Forelimb muscle (tissue), 1 donor: ENCODE measurements around the gene CTSZ. TPM values are rescaled to one million over a fixed set of nuclear protein-coding genes. Genes with fewer than 3 reads are reported as not detected.

ENCODE experiments used
- DNase-seq: peaks from one replicate; pipeline ENCODE4 v3.0.0-alpha.2; 2013; ENCODE audit warnings: low read depth
- polyA plus RNA-seq: library from polyadenylated mRNA; unstranded; fragments of 120-200 nt; gene quantifications from one replicate; pipeline ENCODE4 v1.2.1, GENCODE V29; 2013; ENCODE audit not compliant: insufficient read length

The CTSZ gene
- polyA plus RNA-seq, 1 donor, result 57.3 TPM

DNA sequence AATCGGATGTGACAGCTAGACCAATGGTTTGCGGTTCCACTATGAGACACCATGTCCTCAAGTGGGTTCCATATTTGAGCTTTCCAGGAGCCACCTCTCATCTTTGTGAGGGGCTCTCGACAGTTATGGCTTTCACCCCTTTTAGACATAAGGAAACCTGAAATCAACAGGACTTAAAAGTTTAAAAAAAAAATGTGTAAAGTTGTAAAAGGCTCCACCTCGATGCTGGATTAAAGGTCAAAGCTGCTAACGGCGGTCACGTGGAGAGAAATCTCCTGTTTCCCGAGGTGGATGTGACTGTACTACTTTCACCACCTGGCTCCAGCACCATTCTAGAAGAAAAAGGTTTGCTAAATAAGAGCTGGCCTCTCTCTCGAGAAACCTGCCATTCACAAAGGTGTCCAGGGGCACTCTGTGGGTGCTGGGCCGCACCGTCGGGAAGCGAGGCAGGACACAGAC is 24.5 kb upstream of the CTSZ start:
- no peak for DNase-seq

DNA sequence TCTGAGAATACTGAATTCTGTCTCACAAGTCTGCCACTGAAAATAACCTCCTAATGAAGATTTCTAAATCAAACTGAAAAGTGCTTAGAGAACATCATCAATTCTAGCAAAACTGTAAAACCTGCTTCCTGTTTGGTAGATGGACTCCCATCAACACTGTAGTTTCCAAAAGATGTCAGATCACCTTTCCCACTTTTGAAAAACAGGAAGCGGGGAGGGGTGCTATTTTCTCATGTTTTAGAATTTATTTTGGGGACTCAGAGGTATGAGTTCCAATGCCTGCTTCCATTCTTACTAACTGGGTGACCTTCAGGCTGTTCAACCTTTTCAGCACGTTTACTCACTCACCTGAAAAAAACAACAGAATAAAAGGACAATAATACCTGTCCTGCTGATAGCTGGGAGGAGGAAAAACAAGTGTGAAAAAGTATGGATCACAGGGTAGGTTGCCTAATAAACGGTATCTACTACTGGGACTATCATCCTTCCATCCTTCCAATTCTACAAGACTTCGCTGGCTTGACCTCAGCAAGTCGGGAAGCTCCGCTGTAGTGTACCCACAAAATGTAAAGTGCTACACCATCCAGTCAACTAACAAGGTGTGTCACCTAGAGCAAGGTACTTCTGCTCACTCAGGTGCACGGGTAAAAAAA is 24.0 kb upstream of the CTSZ start:
- no peak for DNase-seq

DNA sequence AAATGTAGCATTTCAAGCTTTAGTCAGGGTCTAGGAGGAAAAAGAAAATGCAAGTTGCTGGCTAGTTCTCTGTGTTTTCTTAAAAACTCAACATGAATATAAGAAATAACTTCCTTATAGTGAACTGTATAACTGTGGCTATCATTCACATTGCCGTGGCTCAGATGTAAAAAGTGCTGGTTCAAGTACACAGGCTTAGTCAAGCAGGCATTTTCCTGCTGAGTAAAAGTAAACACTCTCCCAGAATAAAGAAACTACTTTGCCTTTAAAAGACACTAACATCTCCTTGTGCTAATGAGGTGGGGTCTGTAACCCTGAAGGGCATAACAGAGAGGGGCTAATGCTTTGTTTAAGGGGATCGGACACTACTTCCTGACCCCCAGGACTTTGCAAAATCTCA is 21.8 kb upstream of the CTSZ start:
- no peak for DNase-seq

DNA sequence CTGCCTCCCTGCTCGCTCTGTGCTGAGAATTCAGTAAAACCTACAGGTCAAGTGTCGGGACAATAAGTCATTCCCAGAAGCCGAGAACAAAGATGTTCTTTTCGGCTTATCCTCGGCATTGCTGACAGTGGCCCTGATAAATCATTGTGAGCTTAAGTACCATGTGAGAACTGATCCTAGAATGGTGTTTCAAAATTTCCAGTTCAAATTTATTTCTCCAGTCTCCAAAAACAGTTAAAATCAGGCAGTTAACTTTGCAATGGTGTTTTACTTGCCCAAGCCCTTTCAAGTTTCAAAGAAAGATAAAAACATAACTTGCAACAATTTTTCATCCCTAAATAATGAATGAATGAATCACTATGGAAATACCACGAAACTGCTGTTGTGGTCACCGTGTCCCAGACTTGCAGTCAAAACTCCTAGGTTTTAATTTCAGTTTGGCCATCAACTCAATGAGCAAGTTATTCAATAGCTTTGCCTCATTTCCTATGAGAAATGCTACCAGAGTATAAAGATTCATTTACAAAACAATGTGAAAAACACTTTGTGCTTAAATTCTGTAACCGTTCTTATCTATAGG is 20.8 kb upstream of the CTSZ start:
- no peak for DNase-seq

DNA sequence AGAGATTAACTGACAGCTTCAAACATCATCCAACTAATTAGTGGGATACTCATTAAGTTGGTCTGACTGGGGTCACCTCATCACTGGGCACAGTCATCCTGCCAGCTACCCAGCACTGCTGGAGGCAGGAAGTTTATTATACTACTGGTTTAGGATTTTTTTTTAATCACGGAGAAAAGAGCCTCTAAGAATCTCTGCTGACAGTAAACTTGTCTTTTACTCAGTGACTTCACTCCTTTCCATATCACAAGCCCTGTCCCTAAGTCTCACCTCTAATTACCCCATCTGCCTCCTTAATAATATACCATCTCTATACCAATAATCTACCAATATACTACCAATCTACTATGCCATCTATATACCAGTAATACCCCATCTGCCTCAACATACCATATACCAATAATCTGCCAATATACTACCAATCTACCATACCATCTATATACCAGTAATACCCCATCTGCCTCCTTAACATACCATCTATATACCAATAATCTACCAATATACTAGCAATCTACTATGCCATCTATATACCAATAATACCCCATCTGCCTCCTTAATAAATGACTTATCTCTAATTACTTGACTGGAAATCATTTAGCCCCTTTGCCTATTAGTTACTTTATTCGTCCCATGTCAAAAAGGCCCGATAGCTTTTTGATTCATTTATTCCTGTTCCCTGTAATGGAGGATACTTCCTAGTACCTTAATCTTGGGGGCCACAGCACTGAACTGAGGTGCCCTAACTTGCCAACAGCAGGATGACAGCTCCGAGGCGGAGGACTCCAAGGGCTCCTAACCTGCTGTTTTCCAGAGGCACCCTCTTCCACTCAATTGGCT is 20.1 kb upstream of the CTSZ start:
- no peak for DNase-seq

DNA sequence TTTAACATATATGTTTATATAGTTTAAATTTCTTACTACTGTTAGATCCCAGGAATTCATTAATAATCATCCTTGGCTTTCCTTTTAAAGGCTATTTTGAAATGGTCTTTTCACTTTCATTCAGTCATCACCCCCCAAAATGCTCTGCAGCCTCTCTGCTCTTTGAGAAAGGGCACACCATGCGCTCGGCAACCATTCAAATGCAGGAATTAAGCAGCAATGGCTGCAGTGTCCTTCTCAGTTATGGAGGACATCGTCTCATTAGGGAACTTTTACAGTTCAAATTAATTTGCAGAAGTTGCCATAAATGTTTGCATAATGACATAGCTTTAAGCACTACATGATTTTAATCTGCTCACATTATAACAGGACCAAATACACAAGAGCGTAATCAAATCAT is 18.5 kb upstream of the CTSZ start:
- DNase-seq, result no peak

DNA sequence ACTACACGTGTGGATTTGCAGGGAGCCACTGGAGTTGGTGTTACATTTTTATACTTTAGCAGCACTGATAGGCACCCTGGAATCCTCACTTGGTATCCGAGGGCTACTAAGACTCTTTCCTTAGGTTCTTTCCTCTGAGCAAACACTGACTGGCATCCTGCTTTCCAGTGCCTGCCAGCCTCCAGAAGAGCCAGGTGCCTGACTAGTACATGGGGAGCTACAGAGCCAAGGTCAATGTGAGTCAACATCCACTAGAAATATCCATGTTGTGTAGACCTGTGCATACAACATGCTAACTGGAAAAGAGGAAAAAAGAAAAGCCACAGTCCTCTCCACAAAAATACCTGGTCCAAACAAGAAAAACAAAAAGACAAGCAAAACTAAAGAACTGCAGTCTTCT is 18.0 kb upstream of the CTSZ start:
- DNase-seq, result no peak

DNA sequence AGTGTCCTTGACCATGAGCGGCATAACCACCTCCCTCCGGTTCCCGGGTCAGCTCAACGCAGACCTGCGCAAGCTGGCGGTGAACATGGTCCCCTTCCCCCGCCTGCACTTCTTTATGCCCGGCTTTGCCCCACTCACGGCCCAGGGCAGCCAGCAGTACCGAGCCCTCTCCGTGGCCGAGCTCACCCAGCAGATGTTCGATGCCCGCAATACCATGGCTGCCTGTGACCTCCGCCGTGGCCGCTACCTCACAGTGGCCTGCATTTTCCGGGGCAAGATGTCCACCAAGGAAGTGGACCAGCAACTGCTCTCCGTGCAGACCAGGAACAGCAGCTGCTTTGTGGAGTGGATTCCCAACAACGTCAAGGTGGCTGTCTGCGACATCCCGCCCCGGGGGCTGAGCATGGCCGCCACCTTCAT is 17.1 kb upstream of the CTSZ start:
- no peak for DNase-seq

DNA sequence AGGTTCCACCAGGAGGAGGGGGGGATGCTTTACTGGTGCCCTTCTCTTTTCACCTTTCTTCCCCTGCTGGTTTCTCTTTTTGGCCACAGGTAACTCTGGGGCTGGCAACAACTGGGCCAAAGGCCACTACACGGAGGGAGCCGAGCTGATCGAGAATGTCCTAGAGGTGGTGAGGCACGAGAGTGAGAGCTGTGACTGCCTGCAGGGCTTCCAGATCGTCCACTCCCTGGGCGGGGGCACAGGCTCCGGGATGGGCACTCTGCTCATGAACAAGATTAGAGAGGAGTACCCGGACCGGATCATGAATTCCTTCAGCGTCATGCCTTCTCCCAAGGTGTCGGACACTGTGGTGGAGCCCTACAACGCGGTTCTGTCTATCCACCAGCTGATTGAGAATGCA is 16.6 kb upstream of the CTSZ start:
- DNase-seq, result no peak

DNA sequence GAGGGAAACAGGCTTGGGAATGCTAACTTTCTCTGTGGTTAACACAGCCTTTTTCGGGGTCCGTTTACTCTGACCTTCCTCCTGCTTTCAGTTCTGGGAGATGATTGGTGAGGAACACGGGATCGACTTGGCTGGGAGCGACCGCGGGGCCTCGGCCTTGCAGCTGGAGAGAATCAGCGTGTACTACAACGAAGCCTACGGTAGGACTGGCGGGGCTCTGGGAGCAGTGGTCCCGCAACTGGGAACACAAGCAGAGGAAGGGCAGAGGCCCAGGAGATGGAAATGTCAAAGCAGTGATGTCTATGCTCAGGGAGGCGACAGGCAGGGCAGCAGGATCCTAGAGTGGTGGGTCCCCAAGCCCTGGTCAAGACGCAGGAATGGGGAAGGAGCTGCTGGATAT is 15.7 kb upstream of the CTSZ start:
- no peak for DNase-seq

DNA sequence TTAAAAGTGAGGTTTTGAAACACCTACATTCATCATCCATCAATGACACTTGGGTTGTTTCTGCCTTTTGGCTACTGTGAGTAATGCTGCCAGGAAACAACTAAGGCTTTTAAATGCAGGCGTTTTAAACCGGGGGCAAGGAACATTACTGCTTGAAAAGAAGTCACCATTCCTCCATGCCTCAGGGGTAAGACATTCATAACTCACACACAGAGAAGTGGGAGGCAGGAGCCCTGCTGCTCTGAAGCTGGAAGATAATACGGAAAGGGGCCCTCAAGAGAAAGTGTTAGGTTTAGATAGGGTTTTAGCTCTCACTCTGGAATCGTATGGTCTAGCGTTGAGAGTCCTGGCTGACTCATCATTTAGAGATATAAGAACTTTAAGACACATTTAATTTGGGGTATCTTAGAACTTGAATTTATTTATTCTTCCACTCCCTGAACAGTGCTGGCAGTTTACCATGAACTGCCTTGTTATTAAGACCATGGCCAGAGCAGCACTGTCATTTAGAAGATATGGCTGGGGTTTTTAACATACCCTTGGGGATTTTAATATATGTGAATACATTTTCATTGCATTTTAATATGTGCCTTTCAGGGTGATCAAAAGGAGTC is 14.0 kb upstream of the CTSZ start:
- DNase-seq, result no peak

DNA sequence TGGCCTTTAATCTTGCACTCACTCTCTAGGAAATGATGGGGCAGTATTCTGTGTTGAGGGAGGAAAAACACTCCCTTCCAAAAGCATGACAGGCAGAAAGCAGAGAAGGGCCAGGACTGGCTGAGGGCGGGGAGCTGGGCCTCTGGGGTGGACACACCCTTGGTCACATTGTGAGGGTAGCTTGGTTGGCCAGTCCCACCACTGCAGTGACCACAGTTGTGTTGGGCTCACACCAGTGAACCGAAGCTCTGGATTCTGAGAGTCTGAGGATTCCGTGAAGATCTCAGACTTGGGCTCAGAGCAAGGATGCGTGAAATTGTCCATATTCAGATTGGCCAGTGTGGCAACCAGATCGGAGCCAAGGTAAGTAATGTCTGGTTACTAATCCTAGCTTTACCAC is 12.2 kb upstream of the CTSZ start, which contains the start of gene TUBB1:
Gene TUBB1 (plus strand): TSS at position 213 of the 400 bp plus-strand sequence. CDS start 94 bp downstream, at position 307.
- no peak for DNase-seq

DNA sequence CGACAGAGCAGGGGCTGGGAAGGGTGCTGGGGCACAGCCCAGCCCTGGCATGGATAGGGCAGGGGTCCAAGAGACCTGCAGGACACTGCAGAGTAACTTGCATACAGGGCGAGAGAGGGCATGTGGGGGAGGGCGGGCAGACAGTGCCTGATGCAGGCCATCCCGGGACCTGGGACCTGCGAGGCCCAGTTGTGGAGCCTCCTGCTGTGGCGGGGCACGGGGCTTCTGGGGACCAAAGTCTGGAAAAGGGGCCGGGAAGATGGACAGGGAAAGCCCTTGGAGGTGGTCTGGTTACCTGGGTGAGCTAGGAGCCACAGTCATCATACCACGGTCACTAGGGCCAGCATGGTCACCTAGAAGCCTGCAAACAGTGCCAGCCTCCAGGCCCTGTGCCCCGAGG is 11.8 kb upstream of the CTSZ start:
- DNase-seq, result no peak

DNA sequence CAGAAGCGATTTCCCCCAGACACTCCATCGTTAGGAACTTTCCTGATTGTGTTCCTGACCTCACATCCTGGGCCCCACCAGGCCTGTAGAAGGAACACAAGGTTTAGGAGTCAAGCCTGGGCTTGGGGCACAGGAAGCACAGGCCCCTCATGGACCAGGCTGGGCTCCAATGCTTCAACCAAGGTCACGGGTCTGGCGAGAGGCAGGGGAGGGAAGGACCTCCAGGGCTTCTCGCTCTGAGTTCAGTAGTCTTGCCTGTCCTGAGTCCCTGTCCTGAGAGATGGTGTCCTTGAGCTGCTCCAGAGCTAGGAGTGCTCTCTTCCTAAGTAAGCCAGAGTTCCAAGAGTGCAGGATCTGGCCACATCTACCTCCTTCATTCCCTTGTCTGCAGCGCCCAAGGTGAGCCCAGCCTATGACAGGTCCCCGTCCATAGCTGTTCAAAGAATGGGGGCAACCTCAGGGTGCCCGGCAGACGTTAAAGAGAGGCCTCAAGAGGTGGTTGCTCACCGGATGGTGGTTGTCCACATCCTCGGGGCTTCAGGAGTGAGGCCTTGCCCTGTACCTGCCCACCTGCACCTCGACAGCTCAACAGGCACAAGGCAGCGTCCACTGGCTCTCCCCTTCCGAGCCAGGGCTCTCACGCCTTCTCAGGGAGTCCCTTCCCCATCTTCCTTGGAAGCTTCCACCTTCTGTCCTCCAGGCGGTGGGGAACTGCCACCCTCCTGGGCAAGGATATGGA is 10.6 kb upstream of the CTSZ start:
- no peak for DNase-seq

DNA sequence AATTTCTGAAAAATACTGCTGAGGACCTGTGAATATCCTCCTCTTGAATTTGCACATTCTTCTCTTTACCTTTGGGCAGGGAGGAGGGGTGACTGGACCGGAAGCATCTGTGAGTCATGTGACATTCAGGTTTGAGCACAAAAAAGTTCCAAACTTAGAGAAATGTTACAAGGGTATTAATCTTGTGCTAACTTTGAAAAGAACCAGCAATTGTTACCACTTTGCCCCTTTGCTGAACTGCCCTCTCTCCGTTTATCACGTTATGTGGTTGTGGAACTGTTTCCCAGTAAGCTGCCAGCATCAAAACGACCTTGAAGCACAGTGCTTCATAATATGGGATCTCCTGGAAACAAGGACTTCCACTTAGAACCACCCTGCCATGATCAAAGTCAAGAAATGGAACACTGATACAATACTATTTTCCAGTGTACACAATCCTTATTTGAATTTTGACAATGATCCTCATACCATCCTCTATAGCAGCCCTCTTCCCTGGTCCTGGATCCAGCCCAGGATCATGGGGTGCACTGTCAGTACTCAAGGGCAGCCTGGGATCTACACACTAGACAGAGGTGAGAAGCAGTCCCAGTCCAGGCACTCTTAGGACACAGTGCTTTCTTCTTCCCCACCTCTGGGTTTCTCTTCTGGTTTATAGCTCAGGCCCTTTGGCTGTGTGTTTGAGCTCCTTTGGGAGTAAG is 9.9 kb upstream of the CTSZ start:
- no peak for DNase-seq

DNA sequence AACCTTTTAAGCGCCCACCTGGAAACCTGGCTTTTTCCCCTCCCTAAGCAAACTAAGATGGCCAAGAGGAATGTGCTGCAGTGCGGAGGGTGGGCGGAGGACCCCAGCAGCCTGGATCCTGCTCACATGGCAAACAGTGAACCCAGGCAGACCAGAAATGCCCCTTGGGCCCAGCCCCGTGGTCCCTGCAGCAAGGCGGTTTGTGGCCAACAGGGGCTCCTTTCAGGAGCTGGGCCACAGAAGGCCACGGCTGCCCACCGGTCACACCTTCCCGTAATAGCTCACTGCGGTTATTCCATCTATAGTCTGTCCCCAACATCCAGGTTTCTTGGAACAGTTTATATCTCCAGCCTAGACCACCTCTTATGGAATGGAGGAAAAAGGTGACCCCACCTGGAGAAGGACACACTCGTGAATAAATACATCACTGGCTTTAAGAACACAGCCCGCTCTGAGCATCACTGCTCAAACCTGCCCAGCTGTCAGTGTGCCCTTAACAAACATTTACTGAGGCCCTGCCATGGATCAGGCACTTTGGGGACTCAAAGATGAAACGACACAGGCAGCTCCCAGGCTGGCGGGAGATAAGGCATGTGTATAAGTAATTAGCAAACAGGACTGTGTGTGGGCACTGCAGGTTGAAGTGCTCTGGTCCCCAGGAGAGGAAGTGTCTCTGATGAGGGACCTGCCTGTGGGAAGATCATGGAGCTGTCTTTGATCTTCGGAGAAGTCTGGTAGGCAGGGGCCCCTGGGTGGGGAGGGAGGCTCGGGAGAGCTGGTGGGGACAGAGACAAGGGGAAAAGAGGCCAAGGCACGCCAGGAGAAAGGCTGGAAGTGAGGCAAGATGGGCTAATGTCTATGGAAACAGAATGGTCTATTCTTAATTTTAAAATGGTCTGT is 9.0 kb upstream of the CTSZ start:
- no peak for DNase-seq

DNA sequence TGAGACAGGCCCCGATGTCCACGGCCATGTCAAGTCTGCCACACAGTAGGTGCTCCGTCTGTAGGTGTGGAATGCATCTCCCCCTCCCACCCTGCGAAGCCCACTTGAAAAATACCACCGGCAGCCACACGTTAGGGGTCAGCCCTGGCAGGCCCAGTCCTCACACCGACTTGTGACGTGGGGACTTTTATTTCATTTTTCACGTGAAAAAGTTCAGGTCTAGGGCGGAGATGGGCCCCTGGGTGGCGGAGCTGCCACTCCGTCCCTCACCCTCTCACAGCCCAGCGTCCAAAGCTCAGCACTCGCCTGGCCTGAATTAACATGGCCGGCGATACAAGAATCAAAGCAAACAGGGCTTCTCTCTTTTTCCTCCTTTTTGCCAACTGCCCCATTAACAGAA is 8.4 kb upstream of the CTSZ start:
- DNase-seq, result no peak

DNA sequence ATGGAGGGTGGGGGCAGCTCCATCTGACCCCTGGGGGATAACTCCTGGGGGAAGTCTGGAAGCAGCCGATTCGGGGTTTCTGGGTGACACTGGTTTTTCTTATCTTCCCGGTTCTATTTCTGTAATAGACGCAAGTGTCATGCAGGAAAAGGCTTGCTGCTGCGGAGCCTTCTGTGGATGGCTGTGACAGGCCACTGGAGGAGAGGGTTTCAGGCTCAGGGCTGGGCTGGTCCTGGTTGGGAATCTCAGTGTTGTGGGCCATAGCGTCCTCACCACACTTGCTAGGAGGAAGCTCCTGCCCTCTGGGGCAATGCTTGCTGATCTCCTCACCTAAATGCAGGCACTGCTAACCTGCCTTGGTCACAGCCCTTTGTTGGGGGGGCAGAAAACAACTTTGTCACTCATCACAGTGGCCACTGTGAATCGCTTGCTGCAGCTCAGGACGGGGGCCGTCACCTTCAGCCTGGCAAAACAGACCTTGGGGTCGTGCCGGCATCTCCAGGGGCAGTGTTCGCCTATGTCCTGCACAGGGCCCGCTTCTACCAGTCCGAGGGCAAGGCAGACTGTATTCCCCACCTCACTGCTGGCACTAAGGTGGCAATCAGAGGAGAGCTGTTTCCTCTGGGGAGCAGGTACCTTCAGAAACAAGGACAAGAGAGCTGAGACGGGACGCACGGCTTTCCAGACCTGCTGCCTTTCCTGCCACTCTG is 7.8 kb upstream of the CTSZ start:
- no peak for DNase-seq

DNA sequence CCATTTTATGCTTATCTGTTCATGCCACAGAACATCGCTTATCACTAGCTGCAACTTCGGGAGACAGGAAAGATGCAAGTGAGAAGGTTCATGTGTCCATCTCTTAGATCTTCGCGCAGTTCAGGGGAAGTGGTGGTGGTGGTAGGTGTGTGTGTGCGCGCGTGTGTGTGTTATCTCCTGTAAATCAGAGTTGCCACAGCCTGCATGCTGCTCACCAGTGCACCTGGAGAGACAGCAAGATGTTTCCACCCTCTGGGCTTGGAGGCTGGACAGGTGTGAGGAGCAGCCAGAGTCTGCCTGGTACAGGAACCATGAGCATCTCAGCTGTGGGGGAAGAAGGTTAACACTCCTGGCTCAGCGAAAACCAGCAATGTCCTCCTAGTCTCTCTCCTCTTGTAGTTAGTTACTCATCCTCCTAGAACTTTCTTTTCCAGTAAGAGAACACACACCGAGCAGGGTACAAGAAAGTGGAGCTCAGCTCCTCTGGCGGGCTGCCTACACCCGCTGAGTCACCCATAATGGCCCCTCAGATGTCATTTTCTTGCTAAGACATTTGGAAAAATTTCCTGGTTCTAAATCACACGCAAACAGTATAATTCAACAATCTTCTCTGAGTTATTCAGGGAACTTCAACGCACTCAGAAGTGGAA is 7.0 kb upstream of the CTSZ start:
- DNase-seq, result no peak
